ENCODE measurements around the gene BMP6. TPM values are rescaled to one million over a fixed set of nuclear protein-coding genes. Genes with fewer than 3 reads are reported as not detected.

BMP6 gene
- total RNA-seq, 4 donors from 2014 or later: 1.4 to 16.1 (median 6.0) TPM

- no peak overlapping the region for H3K27ac ChIP-seq
- TF ChIP-seq EP300 (IDR thresholded peaks at IDR 0.05) (no peak), POLR2A (IDR thresholded peaks at IDR 0.05) (no peak), POLR2AphosphoS5 (IDR thresholded peaks at IDR 0.05) (no peak), CTCF (IDR thresholded peaks at IDR 0.05) (no peak)
- no peak for ATAC-seq
- no peaks in the 10 kb centered on the region for H3K4me1 ChIP-seq
- no peaks in the 10 kb centered on the region for H3K36me3 ChIP-seq
- H3K4me3 ChIP-seq: no peak overlapping the region
- H3K27me3 ChIP-seq: peaks cover 39% of the 10 kb centered on the region
- no peaks in the 10 kb centered on the region for H3K9me3 ChIP-seq
- 63 to 85% methylated on average over 3 to 4 of the region's 4 CpGs for WGBS, 2 donors (ENCODE audit: low coverage in 1 of 2)
Measured at GRCh38 chr6:7684843-7685242, 41.1 kb upstream of the BMP6 start.

- TF ChIP-seq POLR2A (IDR thresholded peaks at IDR 0.05): no peak
- TF ChIP-seq CTCF (IDR thresholded peaks at IDR 0.05): no peak
- no peak for TF ChIP-seq POLR2AphosphoS5 (IDR thresholded peaks at IDR 0.05)
- no peak for TF ChIP-seq EP300 (IDR thresholded peaks at IDR 0.05)
- no peak overlapping the region for H3K27ac ChIP-seq
- peaks cover 39% of the 10 kb centered on the region for H3K27me3 ChIP-seq
- H3K9me3 ChIP-seq: no peaks in the 10 kb centered on the region
- WGBS, 2 donors (ENCODE audit: low coverage in 1 of 2): 42 to 63% methylated on average over 1 of the region's 1 CpG
- ATAC-seq: no peak
- no peaks in the 10 kb centered on the region for H3K36me3 ChIP-seq
- no peaks in the 10 kb centered on the region for H3K4me1 ChIP-seq
- H3K4me3 ChIP-seq: no peak overlapping the region
Measured at GRCh38 chr6:7685276-7685675, 40.6 kb upstream of the BMP6 start.

- Histone ChIP-seq H3K27me3 (peaks cover 50% of the 10 kb centered on the region), H3K27ac (no peak overlapping the region), H3K4me1 (no peaks in the 10 kb centered on the region), H3K4me3 (no peak overlapping the region), H3K9me3 (no peaks in the 10 kb centered on the region), H3K36me3 (no peaks in the 10 kb centered on the region)
- TF ChIP-seq EP300 (IDR thresholded peaks at IDR 0.05) (no peak), CTCF (IDR thresholded peaks at IDR 0.05) (no peak), POLR2A (IDR thresholded peaks at IDR 0.05) (no peak), POLR2AphosphoS5 (IDR thresholded peaks at IDR 0.05) (no peak)
- 65 to 78% methylated on average over 7 to 8 of the region's 8 CpGs for WGBS, 2 donors (ENCODE audit: low coverage in 1 of 2)
- ATAC-seq: no peak
Measured at GRCh38 chr6:7687145-7688111, 38.5 kb upstream of the BMP6 start.

- H3K4me1 ChIP-seq: no peaks in the 10 kb centered on the region
- ATAC-seq: no peak
- H3K27me3 ChIP-seq: peaks cover 28% of the 10 kb centered on the region
- 81 to 87% methylated on average over 2 of the region's 2 CpGs for WGBS, 2 donors (ENCODE audit: low coverage in 1 of 2)
- no peak for TF ChIP-seq CTCF (IDR thresholded peaks at IDR 0.05)
- TF ChIP-seq EP300 (IDR thresholded peaks at IDR 0.05): no peak
- TF ChIP-seq POLR2A (IDR thresholded peaks at IDR 0.05): no peak
- TF ChIP-seq POLR2AphosphoS5 (IDR thresholded peaks at IDR 0.05): no peak
- no peak overlapping the region for H3K27ac ChIP-seq
- H3K4me3 ChIP-seq: no peak overlapping the region
- no peaks in the 10 kb centered on the region for H3K36me3 ChIP-seq
- H3K9me3 ChIP-seq: no peaks in the 10 kb centered on the region
Measured at GRCh38 chr6:7691021-7691420, 34.9 kb upstream of the BMP6 start.
